SK-N-MC (cell line): ENCODE data around the gene TEX14.

ENCODE experiments used
- DNase-seq: peaks from one replicate; pipeline ENCODE4 v3.0.0-alpha.2; 2011; ENCODE audit warnings: low read depth, low spot score
- H3K27ac ChIP-seq: fragments of 200-600 bp; sonication (generic); 2 replicates; pipeline ENCODE4 v1.5.1; 2016; ENCODE audit warnings: mixed run types
- H3K36me3 ChIP-seq: fragments of 200-600 bp; sonication (generic); 2 replicates; pipeline ENCODE4 v1.6.1; 2017; ENCODE audit warnings: antibody characterized with exemption, low read length, mixed read lengths; ENCODE audit not compliant: insufficient read depth
- H3K4me3 ChIP-seq: fragments of 200-600 bp; sonication (generic); 2 replicates; pipeline ENCODE4 v1.5.1; 2016
- H3K9ac ChIP-seq: fragments of 200-600 bp; sonication (generic); 2 replicates; pipeline ENCODE4 v1.8.0; 2017; ENCODE audit warnings: mixed run types, mixed read lengths; ENCODE audit not compliant: insufficient read length
- H3K9me3 ChIP-seq: fragments of 200-600 bp; sonication (generic); 2 replicates; pipeline ENCODE4 v1.6.1; 2017; ENCODE audit warnings: low read depth, mild to moderate bottlenecking, antibody characterized with exemption, low read length, moderate library complexity, mixed read lengths
- EZH2 ChIP-seq: fragments of 200-600 bp; sonication (generic); IDR thresholded peaks from one replicate; pipeline ENCODE4 v1.6.1; 2017; ENCODE audit warnings: antibody characterized with exemption
- FOXP2 ChIP-seq: optimal IDR thresholded peaks from 2 replicates; pipeline ENCODE3; 2011; ENCODE audit warnings: mild to moderate bottlenecking, moderate library complexity; ENCODE audit not compliant: insufficient read depth; ENCODE audit errors: extremely low read length, control extremely low read depth
- POLR2AphosphoS5 ChIP-seq: IDR thresholded peaks from 2 replicates; pipeline ENCODE4 v1.6.1; 2012; ENCODE audit warnings: mild to moderate bottlenecking, low read depth, low read length, borderline replicate concordance

TEX14 gene

GRCh38 chr17:58535431-58535830, 156.4 kb downstream of the TEX14 start:
- no peak for DNase-seq
- Histone ChIP-seq H3K36me3 (no peaks in the 10 kb centered on the region), H3K9me3 (no peaks in the 10 kb centered on the region), H3K27ac (no peak overlapping the region), H3K4me3 (no peak overlapping the region), H3K9ac (no peak overlapping the region)
- TF ChIP-seq POLR2AphosphoS5 (no peak), FOXP2 (no peak), EZH2 (no peak)

GRCh38 chr17:58534901-58535421, 156.9 kb downstream of the TEX14 start:
- Histone ChIP-seq H3K36me3 (no peaks in the 10 kb centered on the region), H3K4me3 (no peak overlapping the region), H3K9ac (no peak overlapping the region), H3K9me3 (no peaks in the 10 kb centered on the region), H3K27ac (no peak overlapping the region)
- no peak for TF ChIP-seq FOXP2
- TF ChIP-seq POLR2AphosphoS5: no peak
- no peak for TF ChIP-seq EZH2
- no peak for DNase-seq

GRCh38 chr17:58534331-58534730, 157.5 kb downstream of the TEX14 start:
- TF ChIP-seq POLR2AphosphoS5: no peak
- no peak for TF ChIP-seq EZH2
- TF ChIP-seq FOXP2: no peak
- no peak for DNase-seq
- H3K9me3 ChIP-seq: no peaks in the 10 kb centered on the region
- H3K36me3 ChIP-seq: no peaks in the 10 kb centered on the region
- no peak overlapping the region for H3K9ac ChIP-seq
- H3K27ac ChIP-seq: no peak overlapping the region
- H3K4me3 ChIP-seq: no peak overlapping the region

- Histone ChIP-seq H3K36me3 (no peaks in the 10 kb centered on the region), H3K9me3 (no peaks in the 10 kb centered on the region), H3K27ac (no peak overlapping the region), H3K9ac (no peak overlapping the region), H3K4me3 (no peak overlapping the region)
- TF ChIP-seq FOXP2: no peak
- no peak for TF ChIP-seq POLR2AphosphoS5
- no peak for TF ChIP-seq EZH2
- DNase-seq: no peak
Measured at GRCh38 chr17:58533616-58534188, 158.1 kb downstream of the TEX14 start.

- no peak for DNase-seq
- peak overlapping the region; percentile 75 for H3K4me3 ChIP-seq
Measured at GRCh38 chr17:58532555-58532951, 159.3 kb downstream of the TEX14 start.

GRCh38 chr17:58531661-58532554, 159.9 kb downstream of the TEX14 start:
- Histone ChIP-seq H3K4me3 (peak overlapping the region; percentile 75), H3K36me3 (no peaks in the 10 kb centered on the region), H3K9me3 (no peaks in the 10 kb centered on the region), H3K27ac (no peak overlapping the region), H3K9ac (no peak overlapping the region)
- TF ChIP-seq EZH2 (no peak), FOXP2 (no peak), POLR2AphosphoS5 (no peak)
- DNase-seq: no peak

More at GRCh38 chr17:58532555-58532951, 159.3 kb downstream of the TEX14 start:
- Histone ChIP-seq H3K9me3 (no peaks in the 10 kb centered on the region), H3K27ac (no peak overlapping the region), H3K9ac (no peak overlapping the region), H3K36me3 (no peaks in the 10 kb centered on the region)
- TF ChIP-seq FOXP2 (no peak), EZH2 (no peak), POLR2AphosphoS5 (no peak)

- DNase-seq: no peak
- no peaks in the 10 kb centered on the region for H3K9me3 ChIP-seq
- no peak overlapping the region for H3K27ac ChIP-seq
- no peak for TF ChIP-seq EZH2
- TF ChIP-seq FOXP2: no peak
- TF ChIP-seq POLR2AphosphoS5: no peak
- no peak overlapping the region for H3K9ac ChIP-seq
- H3K36me3 ChIP-seq: no peaks in the 10 kb centered on the region
- peak overlapping the region; percentile 75 for H3K4me3 ChIP-seq
Measured at GRCh38 chr17:58531122-58531521, 160.7 kb downstream of the TEX14 start.

GRCh38 chr17:58530655-58531054, 161.2 kb downstream of the TEX14 start:
- Histone ChIP-seq H3K9ac (no peak overlapping the region), H3K27ac (no peak overlapping the region), H3K4me3 (no peak overlapping the region), H3K36me3 (no peaks in the 10 kb centered on the region), H3K9me3 (no peaks in the 10 kb centered on the region)
- no peak for TF ChIP-seq POLR2AphosphoS5
- no peak for TF ChIP-seq EZH2
- no peak for TF ChIP-seq FOXP2
- DNase-seq: no peak
